GM12878 (cell line): ENCODE results near the gene CTNNA3. TPM values are rescaled to one million over a fixed set of nuclear protein-coding genes. Genes with fewer than 3 reads are reported as not detected.

Experiments used
- ATAC-seq: fragments of 200-7000 bp; cut with Tn5 transposase; 3 replicates; pipeline ENCODE4 v1.9.1; 2020; ENCODE audit warnings: mild to moderate bottlenecking, moderate library complexity
- BruUV-seq: library from RNA; stranded (reverse); fragments of 400-500 nt; replicated peaks from 2 replicates; lab custom pipeline; 2021; lab: Mats Ljungman, UMichigan
- CTCF ChIA-PET: fragments of 300-600 bp; sonication (Branson Sonifier 250); formaldehyde crosslinking; extraction: SDS; loops from one replicate; lab custom pipeline; 2021; ENCODE audit warnings: inconsistent platforms; lab: Yijun Ruan, JAX
- POLR2A ChIA-PET: fragments of 350-600 bp; formaldehyde crosslinking; extraction: SDS; loops from one replicate; lab custom pipeline; 2021; ENCODE audit warnings: inconsistent platforms; lab: Charles Lee
- RAD21 ChIA-PET: fragments of 300-600 bp; sonication (Branson Sonifier 250); formaldehyde crosslinking; loops from one replicate; lab custom pipeline; 2023; ENCODE audit warnings: antibody characterized with exemption; ENCODE audit not compliant: unreplicated experiment; lab: Charles Lee
- SMC1A ChIA-PET: fragments of 300-600 bp; sonication (Branson Sonifier 250); formaldehyde crosslinking; loops from one replicate; lab custom pipeline; 2023; ENCODE audit not compliant: unreplicated experiment, uncharacterized antibody; lab: Charles Lee
- DNase-seq: peaks from one replicate; pipeline ENCODE4 v3.0.0-alpha.2; 2011; ENCODE audit warnings: low read depth, low spot score
- FAIRE-seq: peaks from 3 replicates; lab custom pipeline; 2011; peaks lifted over from hg19 to GRCh38; lab: Jason Lieb, UNC
- H2AFZ ChIP-seq: 2 replicates; pipeline ENCODE4 v1.6.0; 2011; ENCODE audit warnings: low read depth, low read length, control low read depth; ENCODE audit not compliant: control insufficient read depth
- H3K27ac ChIP-seq: 2 replicates; pipeline ENCODE4 v1.5.1; 2011; ENCODE audit warnings: control low read depth; ENCODE audit not compliant: control insufficient read depth, insufficient read depth
- H3K27me3 ChIP-seq, 2 experiments: replicated peaks in 1 of 2; 2 replicates each; pipeline versions ENCODE4 v1.6.0 to v1.6.1; 2011; ENCODE audit warnings: low read length in 1 of 2; ENCODE audit not compliant: control insufficient read depth in 2 of 2, insufficient read depth in 2 of 2
- H3K36me3 ChIP-seq, 2 experiments: 2 replicates each; pipeline ENCODE4 v1.5.1; 2011; ENCODE audit warnings: low read length in 1 of 2; ENCODE audit not compliant: control insufficient read depth in 2 of 2, insufficient read depth in 2 of 2
- H3K4me1 ChIP-seq: 2 replicates; pipeline ENCODE4 v1.6.1; 2011; ENCODE audit warnings: mild to moderate bottlenecking, low read length, moderate library complexity, mixed read lengths; ENCODE audit not compliant: control insufficient read depth, insufficient read depth
- H3K4me2 ChIP-seq: 2 replicates; pipeline ENCODE4 v1.6.0; 2011; ENCODE audit warnings: control low read depth; ENCODE audit not compliant: control insufficient read depth, insufficient read depth
- H3K4me3 ChIP-seq: fragments of 200-600 bp; sonication (generic); 2 replicates; pipeline ENCODE4 v1.5.1; 2016
- H3K79me2 ChIP-seq: 2 replicates; pipeline ENCODE4 v1.6.0; 2011; ENCODE audit warnings: low read length; ENCODE audit not compliant: control insufficient read depth, insufficient read depth
- H3K9ac ChIP-seq: 2 replicates; pipeline ENCODE4 v1.8.0; 2011; ENCODE audit warnings: low read length, control low read depth, mixed read lengths; ENCODE audit not compliant: control insufficient read depth, insufficient read depth
- H3K9me3 ChIP-seq: replicated peaks from 3 replicates; pipeline ENCODE4 v1.5.1; 2011; ENCODE audit warnings: mild to moderate bottlenecking, low read length; ENCODE audit not compliant: control insufficient read depth, insufficient read depth
- H4K20me1 ChIP-seq: 2 replicates; pipeline ENCODE4 v1.6.0; 2011; ENCODE audit not compliant: control insufficient read depth, insufficient read depth
- BHLHE40 ChIP-seq, 2 experiments: fragments of 450-650 bp in 1 of 2; IDR thresholded peaks; 2 replicates each; pipeline ENCODE4 v1.6.1; 2011 to 2017; ENCODE audit warnings: low read depth in 2 of 2, borderline replicate concordance in 1 of 2, improper control_type of control experiment in 1 of 2, low read length in 1 of 2, mild to moderate bottlenecking in 1 of 2
- FOXK2 ChIP-seq: fragments of 450-650 bp; IDR thresholded peaks from 2 replicates; pipeline ENCODE4 v1.6.1; 2017; ENCODE audit warnings: mild to moderate bottlenecking, moderate library complexity
- HDAC2 ChIP-seq: fragments of 200-600 bp; sonication (generic); IDR thresholded peaks from 2 replicates; pipeline ENCODE4 v1.6.1; 2017
- IKZF2 ChIP-seq, 2 experiments: fragments of 450-650 bp; IDR thresholded peaks; 2 replicates each; pipeline ENCODE4 v1.6.1; 2017; ENCODE audit warnings: mild to moderate bottlenecking in 2 of 2, moderate library complexity in 2 of 2
- KLF5 ChIP-seq: fragments of 450-650 bp; IDR thresholded peaks from 2 replicates; pipeline ENCODE4 v1.6.1; 2014; ENCODE audit warnings: mild to moderate bottlenecking; ENCODE audit not compliant: partially characterized antibody
- MXI1 ChIP-seq: fragments of 150-350 bp; IDR thresholded peaks from 2 replicates; pipeline ENCODE4 v1.6.1; 2011; ENCODE audit warnings: low read depth, mild to moderate bottlenecking, inconsistent platforms, low read length, improper control_type of control experiment
- NFIC ChIP-seq: IDR thresholded peaks from 2 replicates; pipeline ENCODE4 v1.6.1; 2012; ENCODE audit warnings: low read depth, mild to moderate bottlenecking, inconsistent platforms, low read length, moderate library complexity
- NFXL1 ChIP-seq: fragments of 450-650 bp; IDR thresholded peaks from 2 replicates; pipeline ENCODE4 v1.6.1; 2017; ENCODE audit warnings: antibody characterized with exemption, mild to moderate bottlenecking, borderline replicate concordance
- RB1 ChIP-seq: fragments of 450-650 bp; formaldehyde crosslinking; IDR thresholded peaks from 2 replicates; pipeline ENCODE4 v1.6.1; 2017; ENCODE audit warnings: mild to moderate bottlenecking, borderline replicate concordance
- SIX5 ChIP-seq: IDR thresholded peaks from 2 replicates; pipeline ENCODE4 v1.6.1; 2011; ENCODE audit warnings: mild to moderate bottlenecking, low read depth, low read length, moderate library complexity; ENCODE audit not compliant: severe bottlenecking
- SMAD5 ChIP-seq: IDR thresholded peaks from 2 replicates; pipeline ENCODE4 v1.6.1; 2016; ENCODE audit warnings: antibody characterized with exemption, low read depth
- SMC3 ChIP-seq: IDR thresholded peaks from 2 replicates; pipeline ENCODE4 v1.6.1; 2011; ENCODE audit warnings: low read length, improper control_type of control experiment, borderline replicate concordance
- SUZ12 ChIP-seq: fragments of 200-600 bp; sonication (generic); IDR thresholded peaks from one replicate; pipeline ENCODE4 v1.6.1; 2018; ENCODE audit warnings: antibody characterized with exemption, mild to moderate bottlenecking; ENCODE audit not compliant: unreplicated experiment
- WRNIP1 ChIP-seq: IDR thresholded peaks from 2 replicates; pipeline ENCODE4 v1.6.1; 2011; ENCODE audit warnings: low read depth, low read length, improper control_type of control experiment, borderline replicate concordance
- YY1 ChIP-seq: IDR thresholded peaks from 2 replicates; pipeline ENCODE4 v1.6.1; 2011; ENCODE audit warnings: low read depth, mild to moderate bottlenecking, low read length
- ZNF207 ChIP-seq: fragments of 450-650 bp; IDR thresholded peaks from 2 replicates; pipeline ENCODE4 v1.6.1; 2014; ENCODE audit warnings: antibody characterized with exemption, mild to moderate bottlenecking, borderline replicate concordance
- WGBS: methylation state at CpG from one replicate; pipeline ENCODE4 v1.1.6; 2016; ENCODE audit warnings: low lambda C conversion rate; ENCODE audit not compliant: insufficient replicate concordance, insufficient coverage; ENCODE audit errors: missing lambda C conversion rate; 5-methylcytosine and 5-hydroxymethylcytosine counted together
- in situ Hi-C: fragments of 300-500 bp; cut with MboI; formaldehyde crosslinking; loops from 9 replicates; pipeline ENCODE4 v1.14.3; 2018; ENCODE audit warnings: mixed read lengths
- intact Hi-C: fragments of 100-400 bp; cut with micrococcal nuclease; formaldehyde crosslinking; loops from one replicate; pipeline ENCODE4 v1.14.2; 2022; ENCODE audit not compliant: unreplicated experiment
- polyA plus RNA-seq, 11 experiments: library from polyadenylated mRNA; depleted of rRNA in 4 of 11; unstranded in 6 of 11; stranded (reverse) in 5 of 11; fragments of >200 nt; fragmentation: Nextera tagmentation in 4 of 11; fragmentation: Illumina TruSeq in 1 of 11; extraction: Ambion mirVana in 4 of 11; extraction: Trizol in 1 of 11; gene quantifications; 1 replicate in 1 of 11; 2 replicates in 10 of 11; pipeline versions ENCODE4 v1.2.1 to v1.2.3, GENCODE V29; 2011 to 2016; ENCODE audit warnings: inconsistent platforms in 2 of 11, missing spikeins in 2 of 11, low read depth in 1 of 11
- total RNA-seq, 4 experiments: library from RNA; depleted of rRNA in 3 of 4; stranded (reverse); fragments of >200 nt in 3 of 4; fragmentation: Illumina TruSeq in 1 of 4; extraction: Trizol in 1 of 4; gene quantifications; 2 replicates each; pipeline versions ENCODE4 v1.2.1 to v1.2.3, GENCODE V29; 2013 to 2021
- TF ChIP-seq, protein P1 (sequence below): IDR thresholded peaks from 2 replicates; pipeline ENCODE4 v1.6.1; 2012; ENCODE audit warnings: low read depth, low read length, improper control_type of control experiment
- TF ChIP-seq, protein P2 (sequence below): IDR thresholded peaks from 2 replicates; pipeline ENCODE4 v1.6.1; 2012; ENCODE audit warnings: low read depth, low read length, improper control_type of control experiment
- TF ChIP-seq, protein P3 (sequence below), 3 experiments: IDR thresholded peaks in 2 of 3; conservative IDR thresholded peaks in 1 of 3; 2 replicates each; pipeline ENCODE4 v1.5.1; 2011; ENCODE audit warnings: low read depth in 3 of 3, low read length in 3 of 3, mild to moderate bottlenecking in 3 of 3, control low read depth in 2 of 3, moderate library complexity in 2 of 3, inconsistent platforms in 1 of 3, mixed read lengths in 1 of 3; ENCODE audit not compliant: control insufficient read depth in 2 of 3, insufficient read depth in 1 of 3; ENCODE audit errors: extremely low read depth in 1 of 3

Gene CTNNA3
- total and polyA plus RNA-seq, 10 of the 15 experiments (the other 5 are each of a cell fraction or from before 2014, with no cell fraction given) = under 0.01 to 4.5 (median 0.22) TPM; not detected in 2

DNA sequence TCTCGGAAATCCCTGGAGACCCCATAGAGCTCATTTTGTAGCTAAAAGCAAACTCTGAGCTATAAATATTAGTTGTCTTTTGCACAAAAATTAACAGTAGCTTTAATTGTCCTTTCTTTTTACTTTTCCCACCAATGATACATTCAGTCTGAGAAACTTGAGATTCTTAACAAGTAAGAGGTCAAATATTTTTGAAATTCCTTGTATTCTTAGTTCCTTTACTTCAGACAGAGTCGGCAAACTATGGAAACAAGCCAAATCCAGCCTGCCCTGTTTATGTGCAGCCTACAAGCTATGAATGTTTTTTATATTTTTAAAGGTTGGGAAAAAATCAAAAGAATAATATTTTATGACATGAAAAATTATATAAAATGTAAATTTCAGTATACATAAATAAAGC, 146.6 kb downstream of the CTNNA3 start:
- no TSS peak for BruUV-seq
- Histone ChIP-seq H3K4me1 (no peaks in the 10 kb centered on the region), H3K36me3 (no peaks in the 10 kb centered on the region), H3K79me2 (no peaks in the 10 kb centered on the region), H3K27me3 (no peaks in the 10 kb centered on the region), H4K20me1 (no peaks in the 10 kb centered on the region), H3K4me3 (no peak overlapping the region), H3K27ac (no peak overlapping the region), H3K4me2 (no peak overlapping the region), H2AFZ (no peak overlapping the region), H3K9me3 (no peaks in the 10 kb centered on the region), H3K9ac (no peak overlapping the region)
- 18% methylated on average over 2 of the region's 2 CpGs for WGBS
- DNase-seq (no peak), ATAC-seq (no peak), FAIRE-seq (no peak)
- in situ Hi-C loops (no loop called here), intact Hi-C loops (loop anchor here (10.0 kb wide), 1 partner anchor 45 kb away; no protein-coding TSS in a partner anchor)
- RAD21 ChIA-PET = interaction anchor here (0.7 to 2.2 kb wide), 3 partner anchors 23 to 221 kb away, joined by 3 to 6 read pairs (median 4); no protein-coding TSS in a partner anchor
- POLR2A ChIA-PET = no interaction called here
- TF ChIP-seq BHLHE40 (IDR thresholded peaks at IDR 0.05; ENCODE audit: borderline replicate concordance in 1 of 2, low read depth in 2 of 2, low read length in 1 of 2) (no peak), IKZF2 (IDR thresholded peaks at IDR 0.05) (no peak), MXI1 (no peak), SMC3 (no peak), YY1 (no peak), HDAC2 (no peak), SIX5 (no peak), NFXL1 (no peak), RB1 (no peak), WRNIP1 (no peak), FOXK2 (no peak), KLF5 (no peak), SUZ12 (no peak), SMAD5 (no peak), NFIC (no peak), ZNF207 (no peak)
- TF ChIP-seq, protein P1, sequence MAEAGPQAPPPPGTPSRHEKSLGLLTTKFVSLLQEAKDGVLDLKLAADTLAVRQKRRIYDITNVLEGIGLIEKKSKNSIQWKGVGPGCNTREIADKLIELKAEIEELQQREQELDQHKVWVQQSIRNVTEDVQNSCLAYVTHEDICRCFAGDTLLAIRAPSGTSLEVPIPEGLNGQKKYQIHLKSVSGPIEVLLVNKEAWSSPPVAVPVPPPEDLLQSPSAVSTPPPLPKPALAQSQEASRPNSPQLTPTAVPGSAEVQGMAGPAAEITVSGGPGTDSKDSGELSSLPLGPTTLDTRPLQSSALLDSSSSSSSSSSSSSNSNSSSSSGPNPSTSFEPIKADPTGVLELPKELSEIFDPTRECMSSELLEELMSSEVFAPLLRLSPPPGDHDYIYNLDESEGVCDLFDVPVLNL = no peak
- TF ChIP-seq, protein P2, sequence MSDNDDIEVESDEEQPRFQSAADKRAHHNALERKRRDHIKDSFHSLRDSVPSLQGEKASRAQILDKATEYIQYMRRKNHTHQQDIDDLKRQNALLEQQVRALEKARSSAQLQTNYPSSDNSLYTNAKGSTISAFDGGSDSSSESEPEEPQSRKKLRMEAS = no peak
- TF ChIP-seq, protein P3, sequence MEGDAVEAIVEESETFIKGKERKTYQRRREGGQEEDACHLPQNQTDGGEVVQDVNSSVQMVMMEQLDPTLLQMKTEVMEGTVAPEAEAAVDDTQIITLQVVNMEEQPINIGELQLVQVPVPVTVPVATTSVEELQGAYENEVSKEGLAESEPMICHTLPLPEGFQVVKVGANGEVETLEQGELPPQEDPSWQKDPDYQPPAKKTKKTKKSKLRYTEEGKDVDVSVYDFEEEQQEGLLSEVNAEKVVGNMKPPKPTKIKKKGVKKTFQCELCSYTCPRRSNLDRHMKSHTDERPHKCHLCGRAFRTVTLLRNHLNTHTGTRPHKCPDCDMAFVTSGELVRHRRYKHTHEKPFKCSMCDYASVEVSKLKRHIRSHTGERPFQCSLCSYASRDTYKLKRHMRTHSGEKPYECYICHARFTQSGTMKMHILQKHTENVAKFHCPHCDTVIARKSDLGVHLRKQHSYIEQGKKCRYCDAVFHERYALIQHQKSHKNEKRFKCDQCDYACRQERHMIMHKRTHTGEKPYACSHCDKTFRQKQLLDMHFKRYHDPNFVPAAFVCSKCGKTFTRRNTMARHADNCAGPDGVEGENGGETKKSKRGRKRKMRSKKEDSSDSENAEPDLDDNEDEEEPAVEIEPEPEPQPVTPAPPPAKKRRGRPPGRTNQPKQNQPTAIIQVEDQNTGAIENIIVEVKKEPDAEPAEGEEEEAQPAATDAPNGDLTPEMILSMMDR (IDR thresholded peaks at IDR 0.05 in 2 of 3, conservative IDR thresholded peaks at IDR 0.05 in 1 of 3; ENCODE audit: control insufficient read depth in 2 of 3, extremely low read depth in 1 of 3, insufficient read depth in 1 of 3, low read depth in 3 of 3, low read length in 3 of 3) = no peak
- CTCF ChIA-PET = interaction anchor here (1.4 to 1.5 kb wide), 2 partner anchors 29 to 229 kb away, joined by 5 to 12 read pairs; no protein-coding TSS in a partner anchor
- SMC1A ChIA-PET = interaction anchor here (1.0 to 2.7 kb wide), 7 partner anchors 14 to 57 kb away, joined by 3 to 10 read pairs (median 4); no protein-coding TSS in a partner anchor
